NCI-H345 treated with DMSO at 0.1 percent for 48 hours (cell line): Measurements from ENCODE around the gene VPS52.
"Not testable (repeated sequence)": the region's sequence is repeated elsewhere in the genome, so short reads cannot be mapped to it uniquely, and the experiment has no call there.

Experiments used
- DNase-seq: peaks from one replicate; lab custom pipeline; 2025; ENCODE audit not compliant: unreplicated experiment; lab: John Stamatoyannopoulos, UW

Gene VPS52

GRCh38 chr6:33251395-33252012, 20.2 kb downstream of the VPS52 start:
- DNase-seq = no peak

- no peak for DNase-seq
These were observed 20.9 kb downstream of the VPS52 start for GRCh38 chr6:33250731-33251130.

- DNase-seq = no peak
These were observed 21.7 kb downstream of the VPS52 start for GRCh38 chr6:33249732-33250630.

- DNase-seq = peak; percentile 95
These were observed 22.5 kb downstream of the VPS52 start for GRCh38 chr6:33248932-33249731.

- peak; percentile 70 for DNase-seq
These were observed 23.1 kb downstream of the VPS52 start for GRCh38 chr6:33248643-33248931.

- DNase-seq = peak; percentile 70
These were observed 23.6 kb downstream of the VPS52 start for GRCh38 chr6:33247977-33248642.

- no peak for DNase-seq
These were observed 28.2 kb downstream of the VPS52 start for GRCh38 chr6:33243476-33243875.

- DNase-seq = no peak
These were observed 29.7 kb downstream of the VPS52 start for GRCh38 chr6:33241968-33242367.

GRCh38 chr6:33237741-33238140, 33.9 kb downstream of the VPS52 start:
- DNase-seq = no peak

- no peak for DNase-seq
These were observed 34.8 kb downstream of the VPS52 start for GRCh38 chr6:33236852-33237251.

- DNase-seq = no peak
These were observed 35.3 kb downstream of the VPS52 start for GRCh38 chr6:33236328-33236727.

GRCh38 chr6:33235221-33235634, 36.4 kb downstream of the VPS52 start:
- DNase-seq = no peak

GRCh38 chr6:33226503-33227120, 45.1 kb downstream of the VPS52 start:
- not testable (repeated sequence) for DNase-seq

- DNase-seq = no peak
These were observed 54.0 kb downstream of the VPS52 start for GRCh38 chr6:33217681-33218080.

GRCh38 chr6:33217246-33217645, 54.4 kb downstream of the VPS52 start:
- no peak for DNase-seq

GRCh38 chr6:33216117-33216649, 55.5 kb downstream of the VPS52 start:
- no peak for DNase-seq

- no peak for DNase-seq
These were observed 56.2 kb downstream of the VPS52 start for GRCh38 chr6:33215271-33216116.

- no peak for DNase-seq
These were observed 57.7 kb downstream of the VPS52 start for GRCh38 chr6:33213989-33214335.

GRCh38 chr6:33213166-33213988, 58.3 kb downstream of the VPS52 start:
- no peak for DNase-seq
